Panc1 (cell line): Measurements from ENCODE around the gene UPF2.

Source experiments
- CTCF ChIP-seq: fragments of 450-650 bp; IDR thresholded peaks from 2 replicates; pipeline ENCODE4 v1.5.1; 2017; ENCODE audit warnings: mild to moderate bottlenecking
- POLR2AphosphoS5 ChIP-seq: IDR thresholded peaks from 2 replicates; pipeline ENCODE4 v1.6.1; 2012; ENCODE audit warnings: mild to moderate bottlenecking, low read depth, low read length, moderate library complexity
- REST ChIP-seq, 2 experiments: IDR thresholded peaks; 2 replicates each; pipeline ENCODE4 v1.6.1; 2011 to 2012; ENCODE audit warnings: low read depth in 2 of 2, control low read depth in 1 of 2, low read length in 1 of 2, mild to moderate bottlenecking in 1 of 2, moderate library complexity in 1 of 2; ENCODE audit not compliant: insufficient read depth in 1 of 2
- SIN3A ChIP-seq: IDR thresholded peaks from 2 replicates; pipeline ENCODE4 v1.6.1; 2012; ENCODE audit warnings: low read depth, mild to moderate bottlenecking, low read length, moderate library complexity, borderline replicate concordance; ENCODE audit not compliant: insufficient read depth
- TCF7L2 ChIP-seq: IDR thresholded peaks from 2 replicates; pipeline ENCODE4 v1.6.1; 2011; ENCODE audit warnings: mild to moderate bottlenecking, low read depth, low read length, inconsistent platforms

GRCh38 chr10:12077580-12078180 lies 35.1 kb upstream of the UPF2 start:
- no peak for TF ChIP-seq CTCF
- TF ChIP-seq REST (IDR thresholded peaks at IDR 0.05; ENCODE audit: insufficient read depth in 1 of 2, low read depth in 2 of 2, low read length in 1 of 2) = no peak
- TF ChIP-seq POLR2AphosphoS5 = no peak
- TF ChIP-seq SIN3A = no peak
- TF ChIP-seq TCF7L2 = no peak
